B cell (primary cell): ENCODE data around the gene ACSL1. TPM values are rescaled to one million over a fixed set of nuclear protein-coding genes. Genes with fewer than 3 reads are reported as not detected.
A peak's percentile ranks its signal among the peaks of the same experiment; 100 is the strongest.
"Not testable (repeated sequence)": the region's sequence is repeated elsewhere in the genome, so short reads cannot be mapped to it uniquely, and the experiment has no call there.

Source experiments
- ATAC-seq: fragments of 200-7000 bp; cut with Tn5 transposase; one replicate; pipeline ENCODE4 v1.10.0; 2021; ENCODE audit warnings: low read depth, mild to moderate bottlenecking, moderate number of reproducible peaks, moderate library complexity
- CTCF ChIA-PET: fragments of 350-600 bp; sonication (Branson Sonifier 250); formaldehyde crosslinking; loops from one replicate; lab custom pipeline; 2021; ENCODE audit warnings: antibody characterized with exemption, inconsistent platforms; lab: Charles Lee
- POLR2A ChIA-PET: fragments of 350-600 bp; sonication (Branson Sonifier 250); formaldehyde crosslinking; loops from one replicate; lab custom pipeline; 2021; ENCODE audit warnings: antibody characterized with exemption; lab: Charles Lee
- DNase-seq: peaks from one replicate; pipeline ENCODE4 v3.0.0; 2013
- H2AFZ ChIP-seq: 2 replicates; pipeline ENCODE4 v1.6.1; 2012; ENCODE audit warnings: mild to moderate bottlenecking, low read depth, low read length; ENCODE audit not compliant: insufficient read depth, poor library complexity, severe bottlenecking
- H3K27ac ChIP-seq, 2 donors: 1 replicate in 1 of 2; 2 replicates in 1 of 2; pipeline ENCODE4 v1.5.1; 2012 to 2013; ENCODE audit warnings: low read length in 2 of 2, mild to moderate bottlenecking in 2 of 2, moderate library complexity in 1 of 2
- H3K27me3 ChIP-seq, 4 experiments: fragments of 200-600 bp in 1 of 4; sonication (generic) in 1 of 4; replicated peaks in 1 of 4; 1 replicate in 2 of 4; 2 replicates in 2 of 4; pipeline versions ENCODE4 v1.6.1 to v1.7.0; 2013 to 2016; ENCODE audit warnings: low read length in 3 of 4, mild to moderate bottlenecking in 2 of 4, mixed read lengths in 1 of 4, moderate library complexity in 1 of 4; ENCODE audit not compliant: insufficient read depth in 4 of 4, control insufficient read depth in 3 of 4; ENCODE audit errors: control extremely low read depth in 1 of 4
- H3K36me3 ChIP-seq, 2 experiments: replicated peaks in 1 of 2; 1 replicate in 1 of 2; 2 replicates in 1 of 2; pipeline versions ENCODE4 v1.6.1 to v1.7.1; 2013; ENCODE audit warnings: low read length in 1 of 2; ENCODE audit not compliant: insufficient read depth in 2 of 2, control insufficient read depth in 1 of 2; ENCODE audit errors: control extremely low read depth in 1 of 2, extremely low read depth in 1 of 2
- H3K4me1 ChIP-seq, 2 donors: fragments of 200-600 bp in 1 of 2; sonication (generic) in 1 of 2; 1 replicate in 1 of 2; 2 replicates in 1 of 2; pipeline versions ENCODE4 v1.5.1 to v1.6.1; 2013 to 2017; ENCODE audit warnings: low read length in 2 of 2; ENCODE audit not compliant: control insufficient read depth in 2 of 2, insufficient read depth in 2 of 2
- H3K4me2 ChIP-seq: replicated peaks from 2 replicates; pipeline ENCODE3; 2012; ENCODE audit warnings: mild to moderate bottlenecking, low read depth, low read length; ENCODE audit not compliant: poor library complexity, severe bottlenecking
- H3K4me3 ChIP-seq, 5 experiments: fragments of 200-600 bp in 1 of 5; sonication (generic) in 1 of 5; 1 replicate in 3 of 5; 2 replicates in 2 of 5; pipeline versions ENCODE4 v1.5.1 to v1.7.0; 2011 to 2016; ENCODE audit warnings: low read length in 4 of 5, mild to moderate bottlenecking in 4 of 5, low read depth in 2 of 5, control low read depth in 1 of 5, moderate library complexity in 1 of 5; ENCODE audit not compliant: insufficient read depth in 1 of 5; ENCODE audit errors: control extremely low read depth in 1 of 5, extremely low read depth in 1 of 5
- H3K79me2 ChIP-seq: fragments of 200-600 bp; sonication (generic); one replicate; pipeline ENCODE4 v1.6.0; 2016; ENCODE audit warnings: low read length; ENCODE audit not compliant: control insufficient read depth, insufficient read depth
- H3K9ac ChIP-seq: fragments of 200-600 bp; sonication (generic); 2 replicates; pipeline ENCODE4 v1.6.1; 2017; ENCODE audit warnings: mild to moderate bottlenecking, low read length, moderate library complexity
- H3K9me3 ChIP-seq, 3 donors: one replicate each; pipeline versions ENCODE4 v1.6.1 to v1.7.1; 2013; ENCODE audit warnings: low read length in 2 of 3; ENCODE audit not compliant: control insufficient read depth in 2 of 3, insufficient read depth in 1 of 3; ENCODE audit errors: control extremely low read depth in 1 of 3
- H4K20me1 ChIP-seq: 2 replicates; pipeline ENCODE4 v1.6.0; 2012; ENCODE audit warnings: mild to moderate bottlenecking, low read length; ENCODE audit not compliant: insufficient read depth, control insufficient read depth, poor library complexity, severe bottlenecking
- H3K27ac Mint-ChIP-seq: one replicate; pipeline ENCODE4 v1.8.0; 2021; ENCODE audit warnings: mixed read lengths
- H3K27me3 Mint-ChIP-seq: one replicate; pipeline ENCODE4 v1.8.0; 2021; ENCODE audit warnings: mixed read lengths
- H3K4me1 Mint-ChIP-seq: one replicate; pipeline ENCODE4 v1.8.0; 2021; ENCODE audit warnings: mixed read lengths
- H3K4me3 Mint-ChIP-seq: one replicate; pipeline ENCODE4 v1.8.0; 2021; ENCODE audit warnings: mixed read lengths
- H3K9me3 Mint-ChIP-seq: one replicate; pipeline ENCODE4 v1.8.0; 2022; ENCODE audit warnings: mixed read lengths; ENCODE audit not compliant: insufficient read depth
- EZH2 ChIP-seq: IDR thresholded peaks from 2 replicates; pipeline ENCODE4 v1.6.1; 2012; ENCODE audit warnings: borderline replicate concordance, low read depth, mild to moderate bottlenecking, moderate library complexity, low read length; ENCODE audit not compliant: insufficient read depth, poor library complexity, severe bottlenecking
- WGBS: methylation state at CpG from one replicate; pipeline ENCODE4 v1.1.5; 2013; ENCODE audit warnings: missing lambda C conversion rate; ENCODE audit not compliant: insufficient coverage; 5-methylcytosine and 5-hydroxymethylcytosine counted together
- intact Hi-C: fragments of 100-400 bp; cut with micrococcal nuclease; formaldehyde crosslinking; loops from one replicate; pipeline ENCODE4 v1.10.0; 2022
- polyA plus RNA-seq: library from polyadenylated mRNA; depleted of rRNA; stranded (reverse); fragments of >200 nt; gene quantifications from 2 replicates; pipeline ENCODE4 v1.2.3, GENCODE V29; 2012
- total RNA-seq, 2 donors: library from RNA; stranded (reverse); fragments of 120-200 nt in 1 of 2; gene quantifications; 1 replicate in 1 of 2; 2 replicates in 1 of 2; pipeline versions ENCODE4 v1.2.3 to v1.2.4, GENCODE V29; 2013 to 2022
- TF ChIP-seq, protein P1 (sequence below): fragments of 200-600 bp; IDR thresholded peaks from one replicate; pipeline ENCODE4 v1.8.0; 2022; ENCODE audit warnings: antibody characterized with exemption, mild to moderate bottlenecking

Gene ACSL1
- total and polyA plus RNA-seq, 2 donors (not counting 1 experiment from before 2014, with no cell fraction given), result 6.6 to 31.8 TPM

DNA sequence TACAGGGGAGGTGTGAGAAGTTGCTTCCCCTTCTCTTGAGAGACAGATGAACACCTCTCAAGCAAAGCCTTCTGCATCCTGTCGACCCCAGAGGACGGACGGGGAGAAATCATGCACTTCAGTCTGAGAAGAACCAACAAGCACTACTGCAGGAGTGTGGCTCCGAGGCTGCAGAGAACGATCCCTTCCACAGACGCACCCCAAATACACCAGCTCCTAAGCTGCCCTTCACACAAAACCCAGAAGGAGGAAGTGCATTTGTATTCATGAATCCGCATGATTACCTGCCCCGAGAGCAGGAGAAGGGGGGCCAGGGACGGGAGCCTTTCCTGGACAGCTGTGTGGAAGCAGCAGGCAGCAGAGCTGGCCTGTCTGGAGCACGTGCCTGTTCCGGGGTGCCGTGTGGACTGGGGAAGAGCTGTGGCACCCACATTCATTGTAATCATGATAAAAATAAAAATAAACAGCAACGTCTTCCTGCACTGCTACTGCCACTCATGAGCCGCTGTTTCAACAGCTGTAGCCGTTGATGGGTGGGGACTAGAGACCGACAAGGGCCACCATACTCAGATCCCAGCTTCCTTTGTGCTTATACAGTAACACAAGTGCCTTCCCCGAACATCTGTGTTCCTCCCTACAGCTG lies 42.9 kb downstream of the ACSL1 start:
- Histone ChIP-seq H3K4me2 (peak overlapping the region; percentile 73), H3K4me1 (peaks cover 11 to 19% of the 10 kb centered on the region in 2 donors), H2AFZ (peak overlapping the region; percentile 66), H3K79me2 (no peaks in the 10 kb centered on the region), H3K36me3 (peaks cover 0 to 11% of the 10 kb centered on the region in 2 experiments), H4K20me1 (no peaks in the 10 kb centered on the region), H3K27ac (peak overlapping the region; percentile 44 to 48), H3K9me3 (no peaks in the 10 kb centered on the region), H3K27me3 (no peaks in the 10 kb centered on the region), H3K9ac (peak overlapping the region; percentile 55), H3K4me3 (peak overlapping the region; percentile 2 to 57 (median 46))
- Mint-ChIP-seq H3K27me3 (no peaks in the 10 kb centered on the region), H3K27ac (peak overlapping the region; percentile 86), H3K4me3 (peak overlapping the region; percentile 85), H3K9me3 (no peaks in the 10 kb centered on the region), H3K4me1 (peaks cover 23% of the 10 kb centered on the region)
- 16% methylated on average over 12 of the region's 17 CpGs for WGBS
- DNase-seq (peak; percentile 60), ATAC-seq (peak; percentile 65)
- POLR2A ChIA-PET, result interaction anchor here (0.6 kb wide), 1 partner anchor 16 kb away, joined by 7 read pairs; no protein-coding TSS in a partner anchor
- CTCF ChIA-PET, result interaction anchor here (0.5 to 2.2 kb wide), 10 partner anchors 9 to 519 kb away, joined by 3 to 10 read pairs (median 4); partner anchors contain the start of gene CENPU
- intact Hi-C loops, result loop anchor here (2.0 kb wide), 1 partner anchor 42 kb away; the partner anchor contains the start of gene ACSL1
- no peak for TF ChIP-seq EZH2
- TF ChIP-seq, protein P1, sequence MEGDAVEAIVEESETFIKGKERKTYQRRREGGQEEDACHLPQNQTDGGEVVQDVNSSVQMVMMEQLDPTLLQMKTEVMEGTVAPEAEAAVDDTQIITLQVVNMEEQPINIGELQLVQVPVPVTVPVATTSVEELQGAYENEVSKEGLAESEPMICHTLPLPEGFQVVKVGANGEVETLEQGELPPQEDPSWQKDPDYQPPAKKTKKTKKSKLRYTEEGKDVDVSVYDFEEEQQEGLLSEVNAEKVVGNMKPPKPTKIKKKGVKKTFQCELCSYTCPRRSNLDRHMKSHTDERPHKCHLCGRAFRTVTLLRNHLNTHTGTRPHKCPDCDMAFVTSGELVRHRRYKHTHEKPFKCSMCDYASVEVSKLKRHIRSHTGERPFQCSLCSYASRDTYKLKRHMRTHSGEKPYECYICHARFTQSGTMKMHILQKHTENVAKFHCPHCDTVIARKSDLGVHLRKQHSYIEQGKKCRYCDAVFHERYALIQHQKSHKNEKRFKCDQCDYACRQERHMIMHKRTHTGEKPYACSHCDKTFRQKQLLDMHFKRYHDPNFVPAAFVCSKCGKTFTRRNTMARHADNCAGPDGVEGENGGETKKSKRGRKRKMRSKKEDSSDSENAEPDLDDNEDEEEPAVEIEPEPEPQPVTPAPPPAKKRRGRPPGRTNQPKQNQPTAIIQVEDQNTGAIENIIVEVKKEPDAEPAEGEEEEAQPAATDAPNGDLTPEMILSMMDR, result no peak

DNA sequence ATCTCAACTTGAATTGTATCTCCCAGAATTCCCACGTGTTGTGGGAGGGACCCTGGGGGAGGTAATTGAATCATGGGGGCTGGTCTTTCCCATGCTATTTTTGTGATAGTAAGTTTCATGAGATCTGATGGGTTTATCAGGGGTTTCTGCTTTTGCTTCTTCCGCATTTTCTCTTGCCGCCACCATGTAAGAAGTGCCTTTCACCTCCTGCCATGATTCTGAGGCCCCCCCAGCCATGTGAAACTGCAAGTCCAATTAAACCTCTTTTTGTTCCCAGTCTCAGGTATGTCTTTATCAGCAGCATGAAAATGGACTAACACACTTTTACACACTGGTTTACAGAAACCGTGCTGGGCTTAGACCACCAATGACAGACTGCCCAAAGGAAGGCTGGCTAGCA lies 46.6 kb downstream of the ACSL1 start:
- H3K36me3 ChIP-seq, H4K20me1 ChIP-seq, CTCF ChIA-PET, H3K4me3 ChIP-seq, intact Hi-C loops, ATAC-seq, H3K79me2 ChIP-seq, H3K27me3 Mint-ChIP-seq, POLR2A ChIA-PET, H3K4me3 Mint-ChIP-seq, H2AFZ ChIP-seq, H3K27me3 ChIP-seq, H3K27ac ChIP-seq, H3K27ac Mint-ChIP-seq, DNase-seq, H3K4me2 ChIP-seq, H3K9me3 Mint-ChIP-seq, H3K9me3 ChIP-seq, H3K9ac ChIP-seq: not testable (repeated sequence)
- 100% methylated on average over 3 of the region's 4 CpGs for WGBS
- H3K4me1 ChIP-seq, result peaks cover 11 to 19% of the 10 kb centered on the region in 2 donors
- peaks cover 23% of the 10 kb centered on the region for H3K4me1 Mint-ChIP-seq
